Central memory CD8-positive, alpha-beta T cell (primary cell): Measurements from ENCODE around the gene PLS1.
"Not testable (repeated sequence)": the region's sequence is repeated elsewhere in the genome, so short reads cannot be mapped to it uniquely, and the experiment has no call there.

Experiments used
- ATAC-seq: fragments of 150-1000 bp; cut with Tn5 transposase; replicated peaks from 2 replicates; pipeline ENCODE4 v1.10.0; 2022; ENCODE audit warnings: mild to moderate bottlenecking, moderate FRiP score, moderate number of reproducible peaks; ENCODE audit not compliant: poor library complexity, severe bottlenecking; ENCODE audit errors: extremely low read depth
- DNase-seq, 2 donors: peaks; one replicate each; pipeline ENCODE4 v3.0.0; 2021; ENCODE audit warnings: low spot score in 2 of 2
- H3K27ac Mint-ChIP-seq: one replicate; pipeline ENCODE4 v1.8.0; 2022; ENCODE audit warnings: low read depth, mild to moderate bottlenecking, moderate library complexity, mixed read lengths
- H3K27me3 Mint-ChIP-seq: one replicate; pipeline ENCODE4 v1.8.0; 2022; ENCODE audit warnings: mixed read lengths
- H3K36me3 Mint-ChIP-seq: one replicate; pipeline ENCODE4 v1.8.0; 2022; ENCODE audit warnings: mild to moderate bottlenecking, moderate library complexity, mixed read lengths; ENCODE audit not compliant: insufficient read depth
- H3K4me1 Mint-ChIP-seq: one replicate; pipeline ENCODE4 v1.8.0; 2022; ENCODE audit warnings: mixed read lengths
- H3K4me3 Mint-ChIP-seq: one replicate; pipeline ENCODE4 v1.8.0; 2022; ENCODE audit warnings: mild to moderate bottlenecking, moderate library complexity, mixed read lengths
- H3K9me3 Mint-ChIP-seq: one replicate; pipeline ENCODE4 v1.8.0; 2022; ENCODE audit warnings: mixed read lengths

Gene PLS1

GRCh38 chr3:142595951-142596725 lies at the start of gene PLS1:
TSS of gene PLS1 (plus strand) at chr3:142596393. CDS start at chr3:142664238, 67,845 bp downstream.
- Mint-ChIP-seq H3K9me3 (no peaks in the 10 kb centered on the region), H3K4me1 (peaks cover 10% of the 10 kb centered on the region), H3K27ac (peak within 1 kb of the TSS; percentile 88), H3K36me3 (peaks cover 7% of the 10 kb centered on the region), H3K4me3 (peak within 1 kb of the TSS; percentile 98), H3K27me3 (peaks cover 9% of the 10 kb centered on the region)
- DNase-seq: peak; percentile 77 to 84
- peak; percentile 78 for ATAC-seq

GRCh38 chr3:142549986-142550385 lies 46.2 kb upstream of the PLS1 start:
- no peak overlapping the region for H3K4me3 Mint-ChIP-seq
- DNase-seq (no peak), ATAC-seq (no peak)
- H3K36me3 Mint-ChIP-seq: peaks cover 43% of the 10 kb centered on the region
- no peaks in the 10 kb centered on the region for H3K27me3 Mint-ChIP-seq
- H3K9me3 Mint-ChIP-seq: no peaks in the 10 kb centered on the region
- no peak overlapping the region for H3K27ac Mint-ChIP-seq
- no peaks in the 10 kb centered on the region for H3K4me1 Mint-ChIP-seq

GRCh38 chr3:142552579-142552978 lies 43.6 kb upstream of the PLS1 start:
- H3K36me3 Mint-ChIP-seq: peaks cover 52% of the 10 kb centered on the region
- not testable (repeated sequence) for H3K27me3 Mint-ChIP-seq, H3K4me1 Mint-ChIP-seq, ATAC-seq, H3K9me3 Mint-ChIP-seq, H3K4me3 Mint-ChIP-seq, DNase-seq, H3K27ac Mint-ChIP-seq

GRCh38 chr3:142553741-142554140 lies 42.5 kb upstream of the PLS1 start:
- ATAC-seq: no peak
- H3K36me3 Mint-ChIP-seq: peaks cover 49% of the 10 kb centered on the region

GRCh38 chr3:142560118-142560517 lies 36.1 kb upstream of the PLS1 start:
- Mint-ChIP-seq H3K36me3 (peaks cover 48% of the 10 kb centered on the region), H3K27me3 (no peaks in the 10 kb centered on the region), H3K4me1 (peaks cover 5% of the 10 kb centered on the region), H3K27ac (no peak overlapping the region), H3K4me3 (no peak overlapping the region), H3K9me3 (no peaks in the 10 kb centered on the region)
- no peak for DNase-seq
- no peak for ATAC-seq

More at GRCh38 chr3:142553741-142554140, 42.5 kb upstream of the PLS1 start:
- H3K27ac Mint-ChIP-seq: no peak overlapping the region
- H3K4me1 Mint-ChIP-seq: no peaks in the 10 kb centered on the region
- H3K4me3 Mint-ChIP-seq: no peak overlapping the region
- no peak for DNase-seq
- H3K9me3 Mint-ChIP-seq: no peaks in the 10 kb centered on the region
- H3K27me3 Mint-ChIP-seq: no peaks in the 10 kb centered on the region

GRCh38 chr3:142563496-142563997 lies 32.6 kb upstream of the PLS1 start:
- H3K4me3 Mint-ChIP-seq: no peak overlapping the region

GRCh38 chr3:142566096-142566495 lies 30.1 kb upstream of the PLS1 start:
- no peaks in the 10 kb centered on the region for H3K9me3 Mint-ChIP-seq
- no peaks in the 10 kb centered on the region for H3K27me3 Mint-ChIP-seq
- peaks cover 38% of the 10 kb centered on the region for H3K36me3 Mint-ChIP-seq
- ATAC-seq: no peak
- H3K4me1 Mint-ChIP-seq: peaks cover 13% of the 10 kb centered on the region
- no peak overlapping the region for H3K4me3 Mint-ChIP-seq
- no peak overlapping the region for H3K27ac Mint-ChIP-seq
- DNase-seq: no peak

More at GRCh38 chr3:142563496-142563997, 32.6 kb upstream of the PLS1 start:
- Mint-ChIP-seq H3K36me3 (peaks cover 49% of the 10 kb centered on the region), H3K27ac (no peak overlapping the region), H3K4me1 (peaks cover 10% of the 10 kb centered on the region), H3K27me3 (no peaks in the 10 kb centered on the region), H3K9me3 (no peaks in the 10 kb centered on the region)
- ATAC-seq: no peak
- DNase-seq: no peak

- no peak overlapping the region for H3K27ac Mint-ChIP-seq
Observed at GRCh38 chr3:142568393-142569017, 27.7 kb upstream of the PLS1 start.

GRCh38 chr3:142569422-142569821 lies 26.8 kb upstream of the PLS1 start:
- H3K27me3 Mint-ChIP-seq, DNase-seq, H3K9me3 Mint-ChIP-seq, H3K27ac Mint-ChIP-seq, ATAC-seq, H3K4me3 Mint-ChIP-seq: not testable (repeated sequence)
- Mint-ChIP-seq H3K4me1 (peaks cover 14% of the 10 kb centered on the region), H3K36me3 (peaks cover 20% of the 10 kb centered on the region)

More at GRCh38 chr3:142568393-142569017, 27.7 kb upstream of the PLS1 start:
- Mint-ChIP-seq H3K27me3 (no peaks in the 10 kb centered on the region), H3K9me3 (no peaks in the 10 kb centered on the region), H3K4me1 (peaks cover 11% of the 10 kb centered on the region), H3K4me3 (no peak overlapping the region), H3K36me3 (peaks cover 23% of the 10 kb centered on the region)
- ATAC-seq: no peak
- DNase-seq: no peak

GRCh38 chr3:142574223-142574622 lies 22.0 kb upstream of the PLS1 start:
- Mint-ChIP-seq H3K4me1 (peaks cover 44% of the 10 kb centered on the region), H3K36me3 (peaks cover 16% of the 10 kb centered on the region)
- H3K4me3 Mint-ChIP-seq, DNase-seq, ATAC-seq, H3K27me3 Mint-ChIP-seq, H3K9me3 Mint-ChIP-seq, H3K27ac Mint-ChIP-seq: not testable (repeated sequence)

GRCh38 chr3:142574665-142575064 lies 21.5 kb upstream of the PLS1 start:
- Mint-ChIP-seq H3K4me3 (no peak overlapping the region), H3K36me3 (peaks cover 16% of the 10 kb centered on the region), H3K4me1 (peaks cover 46% of the 10 kb centered on the region), H3K27ac (no peak overlapping the region), H3K27me3 (no peaks in the 10 kb centered on the region), H3K9me3 (no peaks in the 10 kb centered on the region)
- ATAC-seq (no peak), DNase-seq (no peak)

GRCh38 chr3:142576792-142577191 lies 19.4 kb upstream of the PLS1 start:
- Mint-ChIP-seq H3K4me1 (peaks cover 51% of the 10 kb centered on the region), H3K9me3 (no peaks in the 10 kb centered on the region), H3K36me3 (peaks cover 14% of the 10 kb centered on the region), H3K27ac (peak overlapping the region; percentile 96), H3K4me3 (peak overlapping the region; percentile 98), H3K27me3 (no peaks in the 10 kb centered on the region)
- ATAC-seq (no peak), DNase-seq (no peak)
